NB4 (cell line): ENCODE measurements around the gene PTPN3.

Experiments
- POLR2A ChIP-seq: IDR thresholded peaks from 2 replicates; pipeline ENCODE4 v1.6.1; 2011; ENCODE audit warnings: mild to moderate bottlenecking; ENCODE audit not compliant: insufficient read length; ENCODE audit errors: extremely low read depth
- TF ChIP-seq, protein P1 (sequence below): IDR thresholded peaks from one replicate; pipeline ENCODE4 v1.5.1; 2012; ENCODE audit warnings: low read depth, low read length

DNA sequence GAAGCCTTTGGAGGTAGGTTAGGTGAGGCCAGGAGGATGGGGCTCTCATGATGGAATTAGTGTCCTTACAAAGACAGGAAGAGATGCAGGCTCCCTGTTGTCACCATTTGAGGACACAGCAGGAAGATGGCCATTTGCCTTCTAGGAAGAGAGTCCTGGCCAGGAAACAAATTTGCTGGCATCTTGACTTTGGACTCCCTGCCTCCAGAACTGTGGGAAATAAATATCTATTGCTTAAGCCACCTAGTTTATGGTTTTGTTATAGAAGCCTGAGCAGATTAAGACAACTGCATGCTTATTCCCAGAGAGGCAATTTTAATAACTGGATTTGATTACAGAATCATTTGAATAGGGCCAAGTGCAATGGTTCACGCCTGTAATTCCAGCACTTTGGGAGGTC lies 126.7 kb downstream of the PTPN3 start:
- TF ChIP-seq POLR2A = no peak
- TF ChIP-seq, protein P1, sequence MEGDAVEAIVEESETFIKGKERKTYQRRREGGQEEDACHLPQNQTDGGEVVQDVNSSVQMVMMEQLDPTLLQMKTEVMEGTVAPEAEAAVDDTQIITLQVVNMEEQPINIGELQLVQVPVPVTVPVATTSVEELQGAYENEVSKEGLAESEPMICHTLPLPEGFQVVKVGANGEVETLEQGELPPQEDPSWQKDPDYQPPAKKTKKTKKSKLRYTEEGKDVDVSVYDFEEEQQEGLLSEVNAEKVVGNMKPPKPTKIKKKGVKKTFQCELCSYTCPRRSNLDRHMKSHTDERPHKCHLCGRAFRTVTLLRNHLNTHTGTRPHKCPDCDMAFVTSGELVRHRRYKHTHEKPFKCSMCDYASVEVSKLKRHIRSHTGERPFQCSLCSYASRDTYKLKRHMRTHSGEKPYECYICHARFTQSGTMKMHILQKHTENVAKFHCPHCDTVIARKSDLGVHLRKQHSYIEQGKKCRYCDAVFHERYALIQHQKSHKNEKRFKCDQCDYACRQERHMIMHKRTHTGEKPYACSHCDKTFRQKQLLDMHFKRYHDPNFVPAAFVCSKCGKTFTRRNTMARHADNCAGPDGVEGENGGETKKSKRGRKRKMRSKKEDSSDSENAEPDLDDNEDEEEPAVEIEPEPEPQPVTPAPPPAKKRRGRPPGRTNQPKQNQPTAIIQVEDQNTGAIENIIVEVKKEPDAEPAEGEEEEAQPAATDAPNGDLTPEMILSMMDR = no peak
